ENCODE data around the gene CENPF. TPM values are rescaled to one million over a fixed set of nuclear protein-coding genes. Genes with fewer than 3 reads are reported as not detected.

The CENPF gene
- total RNA-seq, 1 experiment from 2014 or later, result 113 TPM

DNA sequence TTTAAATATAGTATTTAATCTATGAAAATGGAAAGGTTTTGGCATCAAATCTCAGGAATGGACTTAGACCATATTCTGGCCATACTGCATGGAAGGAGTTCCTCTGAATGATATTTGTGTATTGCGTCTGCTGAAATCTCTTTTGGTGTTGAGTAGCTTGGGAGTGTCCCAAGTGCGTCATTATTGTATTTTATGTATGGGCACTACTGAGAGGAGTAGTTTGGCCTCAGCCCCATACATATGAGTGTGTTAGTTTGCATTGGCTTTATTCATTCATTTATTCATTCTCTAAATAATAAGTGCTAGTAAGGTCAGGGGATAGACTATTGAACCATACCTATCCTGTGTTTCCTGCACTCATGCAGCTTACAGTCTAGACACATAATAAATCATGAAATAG lies 46.6 kb downstream of the CENPF start:
- Histone ChIP-seq H3K23me2 (ENCODE audit: insufficient read length, low read depth, low read length, poor library complexity, severe bottlenecking) (no peaks in the 10 kb centered on the region), H2AFZ (ENCODE audit: low read length) (no peak overlapping the region), H3K79me2 (ENCODE audit: insufficient read depth, low read length) (no peaks in the 10 kb centered on the region), H2BK12ac (ENCODE audit: insufficient read length, low read depth, low read length) (no peak overlapping the region), H3K56ac (ENCODE audit: insufficient read length, low read depth, low read length) (no peak overlapping the region), H2BK20ac (ENCODE audit: low read depth, low read length, poor library complexity, severe bottlenecking) (no peak overlapping the region), H3K4ac (ENCODE audit: low read depth, low read length) (no peak overlapping the region), H4K8ac (replicated peaks; ENCODE audit: insufficient read length, low read depth, low read length) (no peak overlapping the region), H3K27ac (ENCODE audit: insufficient read length, low read depth, low read length) (no peak overlapping the region), H2BK15ac (ENCODE audit: low read depth, low read length) (no peak overlapping the region), H3K9ac (ENCODE audit: extremely low read depth, insufficient read length, low read length) (no peak overlapping the region), H4K91ac (ENCODE audit: insufficient read length, low read depth, low read length) (no peak overlapping the region), H3K4me2 (ENCODE audit: insufficient read depth, insufficient read length, low read length) (no peak overlapping the region), H3K4me1 (ENCODE audit: insufficient read depth, low read length) (no peaks in the 10 kb centered on the region), H3K14ac (ENCODE audit: insufficient read depth, low read length) (no peak overlapping the region), H3T11ph (ENCODE audit: low read length) (no peak overlapping the region), H2BK120ac (ENCODE audit: low read depth, low read length, poor library complexity, severe bottlenecking) (no peak overlapping the region), H3K9me3 (ENCODE audit: control insufficient read depth, low read depth, low read length) (no peaks in the 10 kb centered on the region), H3K23ac (ENCODE audit: insufficient read length, low read depth, low read length) (no peak overlapping the region), H4K20me1 (ENCODE audit: control insufficient read depth, insufficient read depth, insufficient read length) (no peaks in the 10 kb centered on the region), H2BK5ac (ENCODE audit: insufficient read length, low read length) (no peak overlapping the region), H3K79me1 (ENCODE audit: insufficient read depth, low read depth, low read length, poor library complexity, severe bottlenecking) (no peaks in the 10 kb centered on the region), H3K18ac (ENCODE audit: insufficient read length, low read depth, low read length) (no peak overlapping the region), H2AK5ac (ENCODE audit: insufficient read length, low read length) (no peak overlapping the region), H3K27me3 (ENCODE audit: insufficient read depth, low read length) (no peaks in the 10 kb centered on the region), H4K5ac (ENCODE audit: insufficient read length, low read depth, low read length) (no peak overlapping the region)
- Mint-ChIP-seq H3K9me3 (no peaks in the 10 kb centered on the region), H3K36me3 (ENCODE audit: insufficient read depth in 1 of 3, low read depth in 3 of 3) (peaks cover 58 to 95% (median 92%) of the 10 kb centered on the region in 3 experiments), H3K27me3 (ENCODE audit: low read depth) (no peaks in the 10 kb centered on the region), H3K4me3 (no peak overlapping the region), H3K27ac (no peak overlapping the region), H3K4me1 (no peaks in the 10 kb centered on the region)
- WGBS (ENCODE audit: extremely low coverage, insufficient read length, low lambda C conversion rate), result no CpG with 5 or more reads among the region's 2 CpGs
- TF ChIP-seq, protein P1, sequence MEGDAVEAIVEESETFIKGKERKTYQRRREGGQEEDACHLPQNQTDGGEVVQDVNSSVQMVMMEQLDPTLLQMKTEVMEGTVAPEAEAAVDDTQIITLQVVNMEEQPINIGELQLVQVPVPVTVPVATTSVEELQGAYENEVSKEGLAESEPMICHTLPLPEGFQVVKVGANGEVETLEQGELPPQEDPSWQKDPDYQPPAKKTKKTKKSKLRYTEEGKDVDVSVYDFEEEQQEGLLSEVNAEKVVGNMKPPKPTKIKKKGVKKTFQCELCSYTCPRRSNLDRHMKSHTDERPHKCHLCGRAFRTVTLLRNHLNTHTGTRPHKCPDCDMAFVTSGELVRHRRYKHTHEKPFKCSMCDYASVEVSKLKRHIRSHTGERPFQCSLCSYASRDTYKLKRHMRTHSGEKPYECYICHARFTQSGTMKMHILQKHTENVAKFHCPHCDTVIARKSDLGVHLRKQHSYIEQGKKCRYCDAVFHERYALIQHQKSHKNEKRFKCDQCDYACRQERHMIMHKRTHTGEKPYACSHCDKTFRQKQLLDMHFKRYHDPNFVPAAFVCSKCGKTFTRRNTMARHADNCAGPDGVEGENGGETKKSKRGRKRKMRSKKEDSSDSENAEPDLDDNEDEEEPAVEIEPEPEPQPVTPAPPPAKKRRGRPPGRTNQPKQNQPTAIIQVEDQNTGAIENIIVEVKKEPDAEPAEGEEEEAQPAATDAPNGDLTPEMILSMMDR (conservative IDR thresholded peaks at IDR 0.05), result no peak
- no peak for DNase-seq

Data from H9 (cell line).